ENCODE measurements around the gene IL18. TPM values are rescaled to one million over a fixed set of nuclear protein-coding genes. Genes with fewer than 3 reads are reported as not detected.

Gene IL18
- 0.33 and 0.87 TPM in 2 replicates for total RNA-seq

GRCh38 chr11:112163875-112164685 is at the start of gene IL18:
IL18 (minus strand) TSS chr11:112164094; CDS start chr11:112155053, 9,041 bp downstream.

GRCh38 chr11:112174789-112175598 is 11.1 kb upstream of the IL18 start, which contains the start of gene BCO2:
BCO2 (plus strand) TSS chr11:112175512; CDS start chr11:112175602, 90 bp downstream.

GRCh38 chr11:112167145-112167544 is 3.3 kb upstream of the IL18 start, which contains the start of gene TEX12:
TEX12 (plus strand) TSS chr11:112167372; CDS start chr11:112169269, 1,897 bp downstream.

Other genes with a start within 250 kb of the IL18 start
- gene C11orf52, start 245.2 kb downstream of the IL18 start, total RNA-seq: 0.66 TPM in 1 of 2 replicates, not detected in the other
- gene DIXDC1, start 226.8 kb downstream of the IL18 start, total RNA-seq: 17.2 and 22.0 TPM in 2 replicates
- gene DLAT, start 138.7 kb downstream of the IL18 start, total RNA-seq: 26.1 and 31.9 TPM in 2 replicates
- 1.5 and 4.4 TPM in 2 replicates for gene PIH1D2, start 90.1 kb downstream of the IL18 start, total RNA-seq
- 16.4 and 18.3 TPM in 2 replicates for gene NKAPD1, start 89.8 kb downstream of the IL18 start, total RNA-seq
- 27.5 and 37.2 TPM in 2 replicates for gene TIMM8B, start 77.3 kb downstream of the IL18 start, total RNA-seq
- gene SDHD, start 77.2 kb downstream of the IL18 start, total RNA-seq: 188 and 273 TPM in 2 replicates
- 0.15 TPM in 1 of 2 replicates, not detected in the other for gene TEX12, start 3.3 kb upstream of the IL18 start, total RNA-seq
- 1.5 and 4.4 TPM in 2 replicates for gene BCO2, start 11.4 kb upstream of the IL18 start, total RNA-seq
- gene PTS, start 62.3 kb upstream of the IL18 start, total RNA-seq: 27.6 and 43.9 TPM in 2 replicates
- gene PLET1, start 96.8 kb upstream of the IL18 start, total RNA-seq: not detected in 2 replicates

Data from smooth muscle cell of trachea (primary cell).